Fibroblast of skin of scalp (primary cell): ENCODE data around the gene NIBAN1.
"Not testable (repeated sequence)": the region's sequence is repeated elsewhere in the genome, so short reads cannot be mapped to it uniquely, and the experiment has no call there.

Experiments
- DNase-seq: peaks from one replicate; pipeline ENCODE4 v3.0.0-alpha.2; 2013

NIBAN1 gene

GRCh38 chr1:184972315-184973055, 1.8 kb downstream of the NIBAN1 start:
- peak; percentile 53 for DNase-seq

DNA sequence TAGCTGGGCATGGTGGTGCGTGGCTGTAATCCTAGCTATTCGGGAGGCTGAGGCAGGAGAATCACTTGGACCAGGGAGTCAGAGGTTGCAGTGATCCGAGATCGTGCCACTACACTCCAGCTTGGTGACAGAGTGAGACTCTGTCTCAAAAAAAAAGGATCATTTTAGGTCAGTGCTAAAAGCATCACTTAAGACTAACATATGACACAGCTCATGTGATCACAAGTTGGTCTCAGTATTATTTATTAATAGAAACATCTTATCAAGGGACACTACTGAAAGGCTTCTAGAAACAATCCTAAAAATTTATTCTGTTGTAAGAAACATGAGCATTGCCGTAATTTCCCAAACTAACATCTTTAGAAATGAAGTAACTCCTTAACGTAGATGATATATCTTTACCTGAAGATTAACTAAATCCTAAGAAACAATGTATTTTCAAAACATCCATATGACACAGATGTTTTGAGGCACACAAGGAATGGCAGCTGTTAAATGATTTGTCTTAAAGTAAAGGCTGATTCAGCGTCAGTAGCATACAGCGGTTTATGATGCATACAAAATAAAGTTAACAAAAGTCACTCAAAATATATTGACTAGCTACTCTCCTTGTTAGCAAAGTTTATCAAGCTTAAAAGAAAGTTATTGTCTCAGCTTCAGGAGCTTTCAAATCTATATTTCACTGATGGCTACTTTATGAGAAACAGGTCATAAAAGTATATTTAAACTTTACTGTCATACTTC, 2.6 kb downstream of the NIBAN1 start:
- DNase-seq: no peak

- DNase-seq: peak; percentile 78
Measured at GRCh38 chr1:184970691-184971161, 3.6 kb downstream of the NIBAN1 start.

GRCh38 chr1:184966989-184967388, 7.3 kb downstream of the NIBAN1 start:
- DNase-seq: no peak

GRCh38 chr1:184965944-184966860, 8.1 kb downstream of the NIBAN1 start:
- DNase-seq: peak; percentile 59

DNA sequence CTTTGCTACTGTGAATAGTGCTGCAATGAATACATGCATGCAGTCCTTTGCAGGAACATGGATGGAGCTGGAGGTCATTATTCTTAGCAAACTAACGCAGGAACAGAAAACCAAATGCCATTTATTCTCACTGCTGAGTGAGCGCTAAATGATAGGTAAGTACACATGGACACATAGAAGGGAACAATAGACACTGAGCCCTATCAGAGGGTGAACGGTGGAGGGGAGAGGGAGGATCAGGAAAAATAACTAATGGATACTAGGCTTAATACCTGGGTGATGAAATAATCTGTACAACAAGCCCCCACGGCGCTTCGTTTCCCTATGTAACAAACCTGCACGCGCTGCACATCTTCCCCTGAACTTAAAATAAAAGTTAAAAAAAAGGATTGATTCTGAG, 8.9 kb downstream of the NIBAN1 start:
- DNase-seq: no peak

DNA sequence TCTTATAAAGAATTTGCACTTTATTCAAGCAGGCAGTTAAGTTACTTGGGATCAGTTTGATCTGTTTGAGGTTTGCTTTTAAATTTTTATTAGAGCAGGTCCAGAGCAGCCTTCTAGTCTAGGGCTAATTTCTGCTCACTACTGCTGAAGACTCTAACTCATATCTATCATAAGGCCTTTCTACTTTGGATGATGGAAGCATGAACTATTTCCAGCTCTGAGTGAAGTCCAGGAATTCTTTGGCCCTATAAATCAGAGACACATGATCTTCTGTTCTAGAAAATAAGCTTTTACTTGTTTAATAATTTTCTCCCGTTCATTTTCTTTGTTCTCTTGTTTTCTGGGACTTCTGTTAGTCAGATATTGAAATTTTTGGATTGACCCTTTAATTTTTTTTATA, 14.7 kb downstream of the NIBAN1 start:
- no peak for DNase-seq

DNA sequence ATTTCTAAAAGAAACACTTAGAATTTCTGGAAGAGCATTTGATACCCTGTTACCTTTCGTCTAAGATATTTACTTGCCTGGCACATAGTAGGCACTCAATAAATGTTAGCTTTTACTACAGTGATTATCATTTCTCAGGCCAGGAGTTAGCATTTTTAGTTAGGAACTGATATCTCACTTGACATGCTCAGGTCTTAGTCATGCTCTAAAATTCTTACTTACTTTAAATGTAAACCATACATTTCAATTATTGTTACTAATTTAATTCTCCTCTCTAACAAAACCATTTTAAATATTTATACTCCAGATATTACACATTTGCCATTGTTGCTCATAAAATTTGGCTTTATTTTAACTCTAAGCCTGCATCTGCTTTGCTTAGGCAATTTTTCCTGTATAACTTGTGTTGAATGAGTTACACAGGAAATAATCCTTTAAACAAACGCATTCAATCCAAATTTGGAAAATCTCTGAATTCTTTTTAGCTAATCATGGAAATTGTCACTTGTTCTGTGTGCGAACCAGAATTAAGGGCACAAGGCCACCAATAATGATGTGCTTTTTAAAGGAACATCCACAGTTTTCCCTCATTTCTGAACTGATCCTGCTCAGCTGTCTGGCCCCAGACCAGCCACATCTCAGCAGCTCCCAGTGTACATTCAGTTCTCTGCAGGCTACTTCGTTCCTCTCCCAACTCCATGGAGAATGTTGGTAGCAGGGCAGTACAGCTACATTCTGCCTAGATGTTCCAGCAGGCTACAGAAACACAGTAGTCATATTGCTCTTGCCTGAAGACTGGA, 15.6 kb downstream of the NIBAN1 start:
- no peak for DNase-seq

GRCh38 chr1:184957901-184958300, 16.4 kb downstream of the NIBAN1 start:
- DNase-seq: not testable (repeated sequence)

GRCh38 chr1:184956999-184957700, 17.2 kb downstream of the NIBAN1 start:
- no peak for DNase-seq

DNA sequence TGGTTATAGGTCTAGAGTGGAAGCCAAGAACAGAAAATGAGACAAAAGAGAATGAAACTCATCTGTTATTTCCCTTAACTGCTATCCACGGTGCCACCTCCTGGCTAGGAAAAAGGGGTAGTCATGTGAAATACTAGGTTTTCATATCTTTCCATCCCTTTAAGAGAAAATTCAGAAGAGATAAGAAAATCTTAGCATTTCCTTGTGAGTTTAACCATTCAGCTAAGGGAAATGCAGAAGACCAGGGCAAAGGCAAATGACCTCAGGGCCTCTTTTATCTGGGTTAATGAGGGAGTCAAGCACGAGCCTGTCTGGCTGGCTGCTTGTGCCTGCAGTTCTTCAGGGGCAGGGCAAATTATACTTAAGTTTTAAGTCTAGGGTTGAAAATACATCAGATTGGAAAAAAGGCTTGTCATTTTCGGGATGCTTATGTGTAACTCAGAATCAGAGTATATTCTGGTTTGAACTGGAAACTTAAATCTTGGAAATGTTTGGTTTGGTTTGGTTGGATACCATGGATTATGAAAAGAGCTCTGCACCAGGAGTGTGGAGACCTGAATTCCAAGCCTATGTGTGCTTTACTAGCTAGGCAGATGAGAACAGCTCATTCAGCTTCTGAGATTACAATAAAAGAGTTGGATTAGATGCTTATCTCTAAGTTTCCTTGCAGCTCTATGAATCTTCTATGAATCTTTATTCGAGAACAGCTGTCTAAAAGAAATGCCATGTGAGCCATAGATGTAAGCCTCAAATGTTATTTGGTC, 19.9 kb downstream of the NIBAN1 start:
- no peak for DNase-seq

DNA sequence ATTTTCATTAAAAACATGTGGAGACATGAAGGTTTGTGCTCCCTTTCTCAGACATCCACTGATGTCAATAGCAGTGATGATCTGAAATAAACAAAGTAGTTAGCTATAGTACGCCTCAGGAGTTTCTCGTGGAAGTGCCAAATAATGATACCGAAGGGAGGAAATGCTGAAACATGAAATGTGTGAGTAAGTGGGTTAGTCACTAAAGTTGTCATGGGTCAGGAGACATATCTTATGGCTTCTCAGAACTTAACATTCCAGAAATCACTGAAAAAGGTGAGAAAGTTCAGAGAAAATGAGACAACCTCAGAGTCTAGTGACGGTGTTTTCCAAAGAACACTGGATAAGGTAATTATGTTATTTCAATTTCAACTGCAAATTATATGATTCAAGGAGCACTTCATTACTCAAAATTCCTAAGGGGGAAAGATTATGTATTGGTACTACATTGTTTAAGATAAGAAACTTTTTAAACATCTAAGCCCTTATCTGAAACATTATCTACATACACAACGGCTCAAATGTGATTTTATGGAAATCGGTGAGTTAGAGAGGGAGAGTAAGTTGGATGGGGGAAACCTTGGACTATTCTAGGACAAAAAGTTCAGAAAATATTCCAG, 20.6 kb downstream of the NIBAN1 start:
- peak; percentile 34 for DNase-seq

GRCh38 chr1:184952428-184952827, 21.9 kb downstream of the NIBAN1 start:
- no peak for DNase-seq

DNA sequence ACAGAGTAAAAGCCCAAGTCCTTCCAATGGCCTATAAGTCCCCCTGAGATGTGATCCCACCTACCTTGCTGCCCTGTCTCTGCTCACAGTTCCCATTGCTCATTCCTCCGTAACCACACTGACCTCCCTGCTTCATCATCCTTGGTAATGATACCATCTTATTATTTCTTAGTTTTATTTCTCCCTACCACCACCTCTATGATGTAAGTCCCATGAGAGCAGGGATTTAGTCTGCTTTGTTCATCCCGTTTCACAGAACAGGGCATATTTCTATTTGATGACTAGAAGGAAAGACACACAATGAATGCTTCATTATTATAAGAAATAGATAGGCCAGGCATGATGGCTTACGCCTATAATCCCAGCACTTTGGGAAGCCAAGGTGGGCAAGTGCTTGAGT, 22.5 kb downstream of the NIBAN1 start:
- no peak for DNase-seq

DNA sequence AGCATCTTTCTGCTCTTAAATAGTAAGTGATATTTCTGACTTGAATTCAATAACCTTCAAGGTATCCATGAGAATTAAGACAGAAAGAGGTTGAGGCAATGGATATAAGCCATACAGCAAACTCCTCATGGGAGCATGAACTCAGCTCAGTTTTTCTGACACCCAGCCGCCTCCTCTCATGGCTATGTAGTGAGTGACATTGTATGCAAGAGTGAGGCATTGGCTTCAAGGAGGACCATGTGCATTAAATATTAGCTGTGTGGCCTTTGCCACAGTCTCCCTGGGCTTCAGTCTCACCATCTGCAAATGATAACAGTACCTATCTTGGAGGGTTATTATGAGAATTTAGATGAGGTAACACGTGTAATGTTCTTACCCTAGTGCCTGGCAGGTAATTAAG, 23.4 kb downstream of the NIBAN1 start:
- no peak for DNase-seq

- DNase-seq: no peak
Measured at GRCh38 chr1:184950227-184950626, 24.1 kb downstream of the NIBAN1 start.

DNA sequence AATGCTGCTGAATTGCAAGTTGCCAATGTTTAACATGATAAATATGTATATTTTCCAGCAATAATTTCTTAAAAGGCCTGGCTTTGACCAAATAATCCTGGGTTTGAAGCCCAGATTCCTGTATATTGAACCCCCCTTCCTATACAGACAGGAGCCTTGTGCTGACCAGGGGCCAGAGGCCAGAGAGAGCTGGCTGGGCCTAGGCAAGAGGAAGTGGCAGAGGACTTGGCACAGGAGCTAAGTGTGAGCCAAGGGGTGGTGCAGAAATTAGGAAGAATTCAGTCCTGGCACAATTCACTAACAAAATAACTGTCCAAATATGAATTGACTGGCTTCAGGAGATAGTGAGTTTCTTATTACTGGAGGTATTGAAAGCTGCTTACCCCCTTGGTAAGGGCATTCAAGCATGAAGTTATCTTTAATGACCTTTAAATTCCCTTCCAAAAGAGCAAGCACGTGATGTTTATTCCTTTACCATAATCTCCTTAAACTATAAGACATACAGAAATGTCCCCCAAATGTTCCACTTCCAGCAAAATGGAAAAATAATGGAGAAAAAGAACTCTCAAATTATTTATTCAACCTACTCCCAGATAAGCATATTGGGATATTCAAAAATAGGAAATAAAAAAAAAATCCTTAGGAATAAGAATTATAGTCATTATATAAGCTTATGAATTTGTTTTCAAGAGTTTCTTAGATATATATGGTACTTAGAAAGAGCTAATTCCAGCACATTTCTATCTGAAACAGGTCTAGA, 26.6 kb downstream of the NIBAN1 start:
- no peak for DNase-seq

DNA sequence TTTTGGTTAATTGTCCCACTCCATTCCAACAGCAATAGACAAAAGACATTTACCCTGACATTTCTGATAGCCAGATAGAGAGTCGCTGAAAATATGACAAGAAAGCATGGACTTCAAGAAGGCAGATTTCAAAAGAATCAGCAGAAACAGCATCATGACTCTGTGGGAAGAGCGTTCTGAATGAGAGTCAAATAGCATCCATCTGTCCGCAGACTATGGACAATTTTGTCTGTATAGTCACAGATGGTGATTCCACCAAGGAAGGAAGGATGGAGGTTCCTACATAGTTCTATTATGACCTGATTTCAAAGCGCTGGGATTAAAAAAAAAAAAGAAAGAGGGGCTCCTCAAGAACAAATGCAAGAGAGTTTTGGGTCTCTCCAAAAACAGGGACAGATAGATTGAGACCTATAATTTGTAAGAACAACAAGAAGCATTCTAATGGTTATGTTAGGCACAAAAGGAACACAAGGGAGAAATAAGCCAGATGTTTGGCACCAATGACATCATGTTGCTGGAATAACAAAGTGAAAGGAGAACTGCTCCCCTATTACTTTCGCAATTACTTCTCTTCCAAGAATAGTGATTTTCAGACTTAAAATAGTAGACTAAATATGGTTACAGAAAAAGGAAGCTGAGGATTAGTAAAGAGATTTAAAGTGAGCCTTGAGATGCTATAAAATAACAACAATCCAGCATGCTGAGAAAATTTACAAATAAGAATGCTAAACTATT, 28.5 kb downstream of the NIBAN1 start:
- DNase-seq: no peak

DNA sequence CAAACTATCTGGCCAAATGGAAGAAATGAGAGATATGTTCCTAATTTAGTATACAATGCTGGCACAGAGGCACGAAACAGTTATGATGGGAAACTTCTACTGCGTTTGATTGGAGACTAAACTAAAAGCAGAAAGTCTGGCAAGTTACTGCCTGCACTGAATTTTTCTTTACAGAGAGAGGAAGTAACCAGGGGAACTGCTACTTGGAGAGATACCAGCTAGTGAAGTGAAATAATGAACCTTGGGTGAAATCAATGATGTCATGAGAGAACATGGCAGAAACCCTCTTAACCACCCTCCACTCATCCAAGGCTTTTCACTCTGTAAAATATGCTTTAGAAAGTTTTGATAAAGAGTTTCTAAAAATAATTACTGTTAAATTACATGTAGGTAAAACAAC, 29.3 kb downstream of the NIBAN1 start:
- no peak for DNase-seq
